HG02642 (cell line): ENCODE results near the gene SYNE4.
"Not testable (repeated sequence)": the region's sequence is repeated elsewhere in the genome, so short reads cannot be mapped to it uniquely, and the experiment has no call there.

ENCODE experiments used
- ATAC-seq: cut with Tn5 transposase; IDR thresholded peaks from one replicate; pipeline ENCODE4 v1.9.1; 2021; ENCODE audit warnings: mild to moderate bottlenecking; ENCODE audit not compliant: unreplicated experiment, poor library complexity

Gene SYNE4

GRCh38 chr19:35991731-35992450 lies 16.7 kb downstream of the SYNE4 start:
- ATAC-seq: no peak

GRCh38 chr19:35990771-35991730 lies 17.6 kb downstream of the SYNE4 start:
- no peak for ATAC-seq

DNA sequence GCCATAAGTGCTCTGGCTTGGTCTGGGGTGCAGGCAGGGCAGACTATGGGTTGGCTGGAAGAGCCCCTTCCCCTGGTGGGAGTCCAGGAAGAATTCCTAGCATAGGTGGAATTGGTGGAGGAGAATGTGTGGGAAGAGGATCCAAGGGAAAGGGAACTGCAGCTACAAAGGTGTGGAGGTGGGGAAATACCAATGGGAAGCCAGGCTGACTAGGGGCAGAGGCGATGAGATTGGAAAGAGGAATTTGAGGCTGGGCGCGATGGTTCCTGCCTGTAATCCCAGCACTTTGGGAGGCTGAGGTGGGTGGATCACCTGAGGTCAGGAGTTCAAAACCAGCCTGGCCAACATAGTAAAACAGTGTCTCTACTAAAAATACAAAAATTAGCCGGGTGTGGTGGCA lies 18.5 kb downstream of the SYNE4 start:
- no peak for ATAC-seq

DNA sequence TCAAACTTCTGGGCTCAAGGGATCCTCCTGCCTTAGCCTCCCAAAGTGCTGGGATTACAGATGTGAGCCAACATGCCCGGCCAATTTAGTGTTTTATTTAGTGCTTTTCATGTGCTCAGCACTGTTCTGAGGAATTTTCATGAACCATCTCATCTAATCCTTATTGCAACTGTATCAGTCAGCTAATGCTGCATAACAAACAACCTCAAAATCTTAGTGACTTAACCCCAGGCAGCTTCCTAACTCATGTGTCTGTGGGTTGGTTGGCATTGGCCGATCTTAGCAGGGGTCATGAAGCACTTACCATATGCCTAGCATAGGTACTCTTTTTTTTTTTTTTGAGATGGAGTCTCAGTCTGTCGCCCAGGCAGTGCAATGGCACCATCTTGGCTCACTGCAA lies 19.8 kb downstream of the SYNE4 start:
- ATAC-seq: no peak

DNA sequence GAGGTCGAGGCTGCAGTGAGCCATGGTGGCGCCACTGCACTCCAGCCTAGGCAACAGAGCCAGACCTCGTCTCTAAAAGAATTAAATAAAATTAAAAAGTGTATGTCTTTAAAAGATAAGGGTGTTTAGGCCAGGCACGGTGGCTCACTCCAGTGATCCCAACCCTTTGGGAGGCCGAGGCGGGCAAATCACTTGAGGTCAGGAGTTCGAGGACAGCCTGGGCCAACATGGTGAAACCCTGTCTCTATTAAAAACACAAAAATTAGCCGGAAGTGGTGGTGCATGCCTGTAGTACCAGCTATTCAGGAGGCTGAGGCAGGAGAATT lies 21.1 kb downstream of the SYNE4 start:
- ATAC-seq: no peak

DNA sequence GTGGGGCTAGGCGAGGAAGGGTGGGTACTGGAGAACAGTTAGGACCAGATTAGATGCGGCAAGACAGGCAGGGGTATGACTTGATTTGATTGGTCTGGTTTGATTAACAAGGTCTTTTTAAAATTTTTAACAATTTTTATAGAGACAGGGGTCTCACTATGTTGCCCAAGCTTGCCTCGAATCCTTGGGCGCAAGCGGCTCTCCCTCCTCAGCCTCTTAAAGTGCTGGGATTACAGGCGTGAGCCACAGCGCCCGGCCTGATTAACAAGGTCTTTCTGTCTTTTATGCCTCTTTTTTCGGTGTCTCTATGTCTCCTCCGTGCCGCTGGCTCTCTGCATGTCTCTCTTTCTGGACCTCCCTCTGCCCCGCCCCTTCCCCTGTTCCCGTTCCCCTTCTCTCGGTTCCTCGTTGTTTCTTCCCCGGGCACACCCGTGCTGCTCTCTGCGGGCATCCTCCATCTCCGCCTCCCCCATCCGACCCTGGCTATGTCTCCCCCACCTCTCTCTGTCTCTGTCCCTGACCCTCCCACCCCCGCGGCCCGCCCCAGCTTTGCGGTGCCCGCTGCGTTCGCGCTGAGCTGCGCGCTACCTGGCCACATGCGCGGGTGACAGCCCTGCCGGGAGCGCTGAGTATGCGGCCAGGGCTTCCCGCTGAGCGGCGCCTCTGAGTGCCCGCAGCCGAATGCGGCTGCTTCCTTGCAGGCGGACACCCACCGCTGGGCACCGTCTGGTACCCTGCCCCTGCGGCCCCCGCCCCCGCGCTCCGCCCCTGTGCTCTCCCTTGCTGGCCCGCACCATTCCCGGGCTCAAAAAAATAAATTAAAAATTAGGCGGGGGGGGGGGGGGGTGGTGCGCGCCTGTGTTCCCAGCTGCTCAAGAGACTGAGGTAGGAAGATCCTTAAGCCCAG lies 21.7 kb downstream of the SYNE4 start:
- ATAC-seq: no peak

DNA sequence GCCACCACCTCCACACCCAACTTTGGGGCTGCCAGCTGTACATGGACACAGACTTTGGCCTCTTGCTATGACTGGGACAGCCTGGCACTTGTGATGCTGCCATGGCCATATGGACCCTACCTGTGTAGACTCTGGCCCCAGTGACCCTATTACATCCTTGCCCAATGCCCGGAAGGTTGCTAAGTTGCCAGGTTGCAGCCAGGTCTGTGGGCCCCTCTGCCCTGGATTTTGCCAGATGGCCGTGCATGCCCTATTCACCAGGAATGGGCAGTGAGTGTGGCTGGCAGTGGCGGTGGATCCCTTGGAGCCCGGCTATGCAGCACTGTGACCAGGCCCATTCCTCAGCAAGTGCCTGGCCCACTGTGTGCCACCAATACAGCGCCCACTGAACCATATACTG lies 22.5 kb downstream of the SYNE4 start:
- no peak for ATAC-seq

DNA sequence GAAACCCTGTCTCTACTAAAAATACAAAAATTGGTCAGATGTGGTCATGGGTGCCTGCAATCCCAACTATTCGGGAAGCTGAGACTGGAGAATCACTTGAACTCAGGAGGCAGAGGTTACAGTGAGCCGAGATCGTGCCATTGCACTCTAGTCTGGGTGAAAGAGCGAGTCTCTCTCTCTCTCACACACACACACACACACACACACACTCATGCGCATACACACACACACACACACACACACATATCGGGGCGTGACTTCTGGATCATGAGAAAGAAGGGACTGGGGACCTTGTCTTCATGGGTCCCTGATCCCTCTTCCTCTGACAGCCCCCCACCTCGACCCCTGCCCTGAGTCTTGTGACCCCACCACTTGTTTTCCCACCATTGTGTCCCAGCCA lies 25.4 kb downstream of the SYNE4 start:
- ATAC-seq: no peak

DNA sequence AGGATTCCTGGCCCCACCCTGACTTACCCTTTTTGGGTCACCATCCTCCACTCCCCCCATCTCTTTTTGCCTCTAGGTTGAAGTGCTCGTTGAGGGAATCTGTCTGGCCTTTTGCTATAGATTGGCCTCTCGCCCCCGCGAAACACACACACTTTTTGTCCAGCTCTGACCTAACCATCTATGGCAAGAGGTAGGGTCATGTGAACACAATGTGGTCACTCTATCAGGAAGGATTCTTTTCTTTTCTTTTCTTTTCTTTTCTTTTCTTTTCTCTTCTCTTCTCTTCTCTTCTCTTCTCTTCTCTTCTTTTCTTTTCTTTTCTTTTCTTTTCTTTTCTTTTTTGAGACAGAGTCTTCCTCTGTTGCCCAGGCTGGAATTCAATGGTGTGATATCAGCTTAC lies 27.6 kb downstream of the SYNE4 start:
- ATAC-seq: not testable (repeated sequence)

GRCh38 chr19:35978832-35979365 lies 29.7 kb downstream of the SYNE4 start:
- ATAC-seq: no peak

DNA sequence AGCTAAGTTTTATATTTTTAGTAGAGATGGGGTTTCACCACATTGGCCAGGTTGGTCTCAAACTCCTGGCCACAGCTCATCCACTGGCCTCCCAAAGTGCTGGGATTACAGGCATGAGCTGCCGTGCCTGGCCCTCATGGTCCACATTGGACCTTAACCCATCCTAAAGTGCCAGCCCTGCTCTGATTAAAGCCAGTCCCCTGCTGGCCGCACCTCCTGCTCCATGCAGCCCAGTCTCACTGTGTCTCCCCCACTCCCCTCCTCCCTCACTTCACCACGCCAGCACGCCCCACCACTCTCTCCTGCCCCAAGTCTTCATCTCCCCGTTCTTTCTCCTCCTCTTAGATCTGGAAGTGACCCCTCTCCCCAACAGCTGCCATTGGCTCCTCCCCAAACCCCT lies 30.3 kb downstream of the SYNE4 start:
- ATAC-seq: no peak

DNA sequence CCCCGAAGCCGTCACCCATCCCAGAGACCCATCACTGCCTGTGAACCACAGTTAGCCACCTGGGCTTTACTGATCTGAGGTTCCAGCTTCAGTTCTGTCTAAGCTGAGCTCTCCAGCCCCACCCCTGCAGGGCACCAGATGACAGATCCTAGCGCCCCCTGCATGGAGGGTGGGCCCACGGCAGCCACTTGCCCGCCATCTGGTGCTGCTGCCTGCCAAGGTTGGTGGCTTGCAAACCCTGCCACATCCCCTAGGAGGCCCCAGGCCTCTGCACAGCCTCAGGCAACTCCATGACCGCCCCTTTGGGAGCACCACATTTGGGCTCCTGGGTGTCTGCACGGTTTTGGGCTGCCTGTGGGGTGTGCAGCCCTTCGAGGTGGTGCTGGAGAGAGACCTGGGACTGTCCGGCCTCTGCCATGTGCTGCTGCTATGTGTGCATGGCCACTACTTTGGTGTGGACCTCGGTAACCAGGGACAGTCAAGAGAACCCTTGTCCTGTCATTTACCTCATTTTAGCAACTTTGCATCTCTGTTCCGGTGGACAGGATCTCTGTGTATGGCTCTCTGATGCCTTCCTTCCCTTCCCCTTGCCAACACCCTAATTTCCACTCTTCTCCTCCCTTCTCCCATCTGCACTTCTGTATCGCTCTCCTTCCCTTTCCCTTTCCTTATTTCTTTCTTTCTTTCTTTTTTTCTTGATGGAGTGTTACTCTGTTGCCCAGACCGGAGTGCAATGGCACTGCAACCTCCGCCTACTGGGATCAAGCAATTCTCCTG lies 31.0 kb downstream of the SYNE4 start:
- ATAC-seq: no peak

DNA sequence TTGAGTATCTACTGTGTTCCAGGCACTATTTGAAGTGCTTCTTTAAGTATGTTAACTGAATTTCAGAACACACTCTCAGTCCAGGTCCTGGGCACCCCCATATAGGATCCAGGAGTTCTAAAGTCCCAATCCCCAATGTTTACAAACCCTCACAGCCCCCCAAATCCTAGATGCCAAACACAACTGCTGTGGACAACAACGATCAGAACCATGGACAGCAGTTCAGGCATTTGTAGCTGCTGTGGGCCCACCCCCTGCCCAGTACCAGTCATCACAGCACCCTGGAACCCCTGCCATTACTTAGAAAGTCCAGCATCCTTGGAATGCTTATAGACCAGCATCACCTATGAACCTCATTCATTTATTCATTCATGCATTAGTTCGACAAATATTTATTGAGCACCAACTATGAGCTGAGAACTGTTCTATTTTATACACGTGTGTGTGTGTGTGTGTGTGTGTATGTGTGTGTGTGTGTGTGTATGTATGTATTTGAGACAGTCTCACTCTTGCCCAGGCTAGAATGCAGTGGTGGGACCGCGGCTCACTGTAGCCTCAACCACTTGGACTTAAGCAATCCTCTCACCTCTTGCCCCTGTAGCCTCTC lies 32.9 kb downstream of the SYNE4 start:
- ATAC-seq: no peak

GRCh38 chr19:35973487-35973886 lies 35.1 kb downstream of the SYNE4 start:
- no peak for ATAC-seq

GRCh38 chr19:35966771-35967170 lies 41.8 kb downstream of the SYNE4 start:
- no peak for ATAC-seq

DNA sequence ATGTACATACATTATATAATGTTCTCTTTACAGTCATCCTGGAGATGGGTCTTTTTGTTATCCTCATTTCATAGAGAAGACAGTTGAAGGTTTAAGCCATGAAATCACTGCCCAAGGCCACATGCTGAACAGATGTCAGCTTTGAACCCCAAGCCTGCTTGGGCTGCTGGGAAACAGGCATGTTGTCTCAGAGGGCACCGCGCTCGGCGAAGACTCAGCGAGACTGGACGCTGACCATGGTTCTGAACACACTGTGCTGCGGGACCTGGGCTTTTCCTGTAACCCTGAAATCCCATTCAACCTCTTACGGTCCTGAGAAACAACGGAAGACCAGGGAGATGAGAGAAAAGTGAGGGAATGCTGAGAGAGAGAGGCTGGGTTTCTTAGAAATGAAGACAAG lies 45.1 kb downstream of the SYNE4 start:
- ATAC-seq: no peak

GRCh38 chr19:35960432-35960972 lies 48.1 kb downstream of the SYNE4 start:
- no peak for ATAC-seq

DNA sequence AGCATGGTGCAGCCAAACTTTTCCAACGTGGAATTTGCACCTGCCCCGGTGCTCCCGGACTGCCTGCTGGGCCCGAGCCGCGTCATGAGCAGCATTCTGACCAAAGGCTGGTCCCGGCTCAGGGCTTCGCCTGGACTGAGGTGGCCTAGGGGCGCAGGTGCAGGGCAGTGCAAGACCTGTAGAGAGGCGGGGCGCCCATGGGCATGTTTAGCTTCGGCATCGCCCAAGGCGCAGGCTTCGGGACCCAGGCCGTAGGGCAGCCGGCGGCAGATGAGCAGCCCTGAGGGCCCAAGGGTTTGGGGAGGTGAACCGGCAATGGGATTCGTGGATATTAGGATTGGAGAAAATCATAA lies 48.7 kb downstream of the SYNE4 start:
- no peak for ATAC-seq
